ENCODE data around the gene SEMA3F. TPM values are rescaled to one million over a fixed set of nuclear protein-coding genes. Genes with fewer than 3 reads are reported as not detected.

SEMA3F gene
- total RNA-seq, 4 donors from 2014 or later: 11.9 to 46.5 (median 23.3) TPM

GRCh38 chr3:50125541-50126286, 29.4 kb upstream of the SEMA3F start:
- peaks cover 31 to 48% (median 48%) of the 10 kb centered on the region in 4 donors for H3K4me1 ChIP-seq
- TF ChIP-seq POLR2A (IDR thresholded peaks at IDR 0.05; ENCODE audit: low read depth) (no peak), EP300 (IDR thresholded peaks at IDR 0.05) (no peak), CTCF (IDR thresholded peaks at IDR 0.05) (no peak), POLR2AphosphoS5 (IDR thresholded peaks at IDR 0.05) (no peak)

GRCh38 chr3:50126287-50127211, 28.6 kb upstream of the SEMA3F start:
- intact Hi-C loops (cut with DNase I): no loop called here
- H3K4me1 ChIP-seq: peaks cover 31 to 45% (median 44%) of the 10 kb centered on the region in 4 donors
- DNase-seq (ENCODE audit: extremely low spot score): no peak

More at GRCh38 chr3:50125541-50126286, 29.4 kb upstream of the SEMA3F start:
- 70% methylated on average over 7 of the region's 9 CpGs for WGBS
- Histone ChIP-seq H3K27ac (replicated peaks in 1 of 4) (no peak overlapping the region), H3K4me3 (no peak overlapping the region), H3K36me3 (peaks cover 0 to 7% (median 5%) of the 10 kb centered on the region in 4 donors), H3K27me3 (peaks cover 0 to 8% (median 0%) of the 10 kb centered on the region in 4 donors), H3K9me3 (no peaks in the 10 kb centered on the region)
- no peak for DNase-seq (ENCODE audit: extremely low spot score)
- intact Hi-C loops (cut with DNase I): no loop called here

GRCh38 chr3:50127251-50127691, 27.9 kb upstream of the SEMA3F start:
- intact Hi-C loops (cut with DNase I): no loop called here
- TF ChIP-seq CTCF (IDR thresholded peaks at IDR 0.05): no peak
- no peak for TF ChIP-seq EP300 (IDR thresholded peaks at IDR 0.05)
- TF ChIP-seq POLR2A (IDR thresholded peaks at IDR 0.05; ENCODE audit: low read depth): no peak
- no peak for TF ChIP-seq POLR2AphosphoS5 (IDR thresholded peaks at IDR 0.05)

More at GRCh38 chr3:50126287-50127211, 28.6 kb upstream of the SEMA3F start:
- Histone ChIP-seq H3K4me3 (no peak overlapping the region), H3K27ac (replicated peaks in 1 of 4) (no peak overlapping the region), H3K9me3 (no peaks in the 10 kb centered on the region), H3K27me3 (peaks cover 0 to 8% (median 0%) of the 10 kb centered on the region in 4 donors), H3K36me3 (no peaks in the 10 kb centered on the region)
- TF ChIP-seq POLR2A (IDR thresholded peaks at IDR 0.05; ENCODE audit: low read depth) (no peak), CTCF (IDR thresholded peaks at IDR 0.05) (no peak), POLR2AphosphoS5 (IDR thresholded peaks at IDR 0.05) (no peak), EP300 (IDR thresholded peaks at IDR 0.05) (no peak)
- WGBS: 66% methylated on average over 10 of the region's 16 CpGs

GRCh38 chr3:50128001-50128400, 27.1 kb upstream of the SEMA3F start:
- peaks cover 25 to 39% (median 37%) of the 10 kb centered on the region in 4 donors for H3K4me1 ChIP-seq
- no peak overlapping the region for H3K27ac ChIP-seq (replicated peaks in 1 of 4)
- WGBS: 88% methylated on average over 4 of the region's 4 CpGs
- no peaks in the 10 kb centered on the region for H3K36me3 ChIP-seq
- intact Hi-C loops (cut with DNase I): no loop called here
- H3K9me3 ChIP-seq: no peaks in the 10 kb centered on the region
- TF ChIP-seq EP300 (IDR thresholded peaks at IDR 0.05) (no peak), POLR2A (IDR thresholded peaks at IDR 0.05; ENCODE audit: low read depth) (no peak), CTCF (IDR thresholded peaks at IDR 0.05) (no peak), POLR2AphosphoS5 (IDR thresholded peaks at IDR 0.05) (no peak)
- H3K27me3 ChIP-seq: peaks cover 0 to 8% (median 0%) of the 10 kb centered on the region in 4 donors
- no peak overlapping the region for H3K4me3 ChIP-seq
- no peak for DNase-seq (ENCODE audit: extremely low spot score)

More at GRCh38 chr3:50127251-50127691, 27.9 kb upstream of the SEMA3F start:
- no peak for DNase-seq (ENCODE audit: extremely low spot score)
- no peak overlapping the region for H3K4me3 ChIP-seq
- no peak overlapping the region for H3K27ac ChIP-seq (replicated peaks in 1 of 4)
- H3K4me1 ChIP-seq: peaks cover 25 to 39% (median 37%) of the 10 kb centered on the region in 4 donors
- H3K9me3 ChIP-seq: no peaks in the 10 kb centered on the region
- H3K36me3 ChIP-seq: no peaks in the 10 kb centered on the region
- 83% methylated on average over 8 of the region's 8 CpGs for WGBS
- H3K27me3 ChIP-seq: peaks cover 0 to 8% (median 0%) of the 10 kb centered on the region in 4 donors
